NB4 (cell line): ENCODE data around the gene WIF1.

ENCODE experiments used
- MAX ChIP-seq: IDR thresholded peaks from 2 replicates; pipeline ENCODE4 v1.6.1; 2011; ENCODE audit warnings: low read depth, low read length
- MYC ChIP-seq: IDR thresholded peaks from 2 replicates; pipeline ENCODE4 v1.6.1; 2011; ENCODE audit warnings: low read depth, low read length
- POLR2A ChIP-seq: IDR thresholded peaks from 2 replicates; pipeline ENCODE4 v1.6.1; 2011; ENCODE audit warnings: mild to moderate bottlenecking; ENCODE audit not compliant: insufficient read length; ENCODE audit errors: extremely low read depth
- TF ChIP-seq, protein P1 (sequence below): IDR thresholded peaks from one replicate; pipeline ENCODE4 v1.5.1; 2012; ENCODE audit warnings: low read depth, low read length

GRCh38 chr12:65039301-65039700, 81.8 kb downstream of the WIF1 start:
- TF ChIP-seq, protein P1, sequence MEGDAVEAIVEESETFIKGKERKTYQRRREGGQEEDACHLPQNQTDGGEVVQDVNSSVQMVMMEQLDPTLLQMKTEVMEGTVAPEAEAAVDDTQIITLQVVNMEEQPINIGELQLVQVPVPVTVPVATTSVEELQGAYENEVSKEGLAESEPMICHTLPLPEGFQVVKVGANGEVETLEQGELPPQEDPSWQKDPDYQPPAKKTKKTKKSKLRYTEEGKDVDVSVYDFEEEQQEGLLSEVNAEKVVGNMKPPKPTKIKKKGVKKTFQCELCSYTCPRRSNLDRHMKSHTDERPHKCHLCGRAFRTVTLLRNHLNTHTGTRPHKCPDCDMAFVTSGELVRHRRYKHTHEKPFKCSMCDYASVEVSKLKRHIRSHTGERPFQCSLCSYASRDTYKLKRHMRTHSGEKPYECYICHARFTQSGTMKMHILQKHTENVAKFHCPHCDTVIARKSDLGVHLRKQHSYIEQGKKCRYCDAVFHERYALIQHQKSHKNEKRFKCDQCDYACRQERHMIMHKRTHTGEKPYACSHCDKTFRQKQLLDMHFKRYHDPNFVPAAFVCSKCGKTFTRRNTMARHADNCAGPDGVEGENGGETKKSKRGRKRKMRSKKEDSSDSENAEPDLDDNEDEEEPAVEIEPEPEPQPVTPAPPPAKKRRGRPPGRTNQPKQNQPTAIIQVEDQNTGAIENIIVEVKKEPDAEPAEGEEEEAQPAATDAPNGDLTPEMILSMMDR = no peak
- TF ChIP-seq POLR2A (no peak), MYC (no peak), MAX (no peak)
